PC-3 (cell line): ENCODE results near the gene RNLS.

Experiments
- EZH2 ChIP-seq: fragments of 300-600 bp; sonication (generic); IDR thresholded peaks from one replicate; pipeline ENCODE4 v1.6.1; 2017; ENCODE audit warnings: antibody characterized with exemption, mild to moderate bottlenecking, low read length; ENCODE audit not compliant: unreplicated experiment
- TF ChIP-seq, protein P1 (sequence below): fragments of 300-600 bp; sonication (generic); conservative IDR thresholded peaks from 2 replicates; pipeline ENCODE4 v1.5.1; 2017; ENCODE audit warnings: antibody characterized with exemption, low read depth, mild to moderate bottlenecking, low read length

DNA sequence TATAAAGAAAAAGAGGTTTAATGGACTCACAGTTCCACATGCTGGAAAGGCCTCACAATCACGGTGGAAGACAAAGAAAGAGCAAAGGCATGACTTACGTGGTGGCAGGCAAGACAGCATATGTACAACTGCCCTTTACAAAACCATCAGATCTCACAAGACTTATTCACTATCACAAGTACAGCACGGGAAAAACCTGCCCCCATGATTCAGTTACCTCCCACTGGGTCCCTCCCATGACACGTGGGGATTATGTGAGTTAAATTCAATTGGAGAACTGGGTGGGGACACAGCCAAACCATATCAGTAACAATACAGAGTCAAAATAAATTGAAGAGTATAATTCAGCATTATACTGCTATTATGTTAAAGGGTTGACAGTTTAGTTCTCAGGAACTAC lies 37.8 kb downstream of the RNLS start:
- no peak for TF ChIP-seq EZH2
- TF ChIP-seq, protein P1, sequence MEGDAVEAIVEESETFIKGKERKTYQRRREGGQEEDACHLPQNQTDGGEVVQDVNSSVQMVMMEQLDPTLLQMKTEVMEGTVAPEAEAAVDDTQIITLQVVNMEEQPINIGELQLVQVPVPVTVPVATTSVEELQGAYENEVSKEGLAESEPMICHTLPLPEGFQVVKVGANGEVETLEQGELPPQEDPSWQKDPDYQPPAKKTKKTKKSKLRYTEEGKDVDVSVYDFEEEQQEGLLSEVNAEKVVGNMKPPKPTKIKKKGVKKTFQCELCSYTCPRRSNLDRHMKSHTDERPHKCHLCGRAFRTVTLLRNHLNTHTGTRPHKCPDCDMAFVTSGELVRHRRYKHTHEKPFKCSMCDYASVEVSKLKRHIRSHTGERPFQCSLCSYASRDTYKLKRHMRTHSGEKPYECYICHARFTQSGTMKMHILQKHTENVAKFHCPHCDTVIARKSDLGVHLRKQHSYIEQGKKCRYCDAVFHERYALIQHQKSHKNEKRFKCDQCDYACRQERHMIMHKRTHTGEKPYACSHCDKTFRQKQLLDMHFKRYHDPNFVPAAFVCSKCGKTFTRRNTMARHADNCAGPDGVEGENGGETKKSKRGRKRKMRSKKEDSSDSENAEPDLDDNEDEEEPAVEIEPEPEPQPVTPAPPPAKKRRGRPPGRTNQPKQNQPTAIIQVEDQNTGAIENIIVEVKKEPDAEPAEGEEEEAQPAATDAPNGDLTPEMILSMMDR = no peak
